CD4-positive, alpha-beta T cell treated with Interleukin-6 at 100 ng/mL for 8 hours (primary cell): ENCODE data around the gene FXYD6.
A peak's percentile ranks its signal among the peaks of the same experiment; 100 is the strongest.

Source experiments
- DNase-seq: peaks from one replicate; pipeline ENCODE4 v3.0.0-alpha.2; 2020; ENCODE audit warnings: mixed read lengths, low spot score

Gene FXYD6

GRCh38 chr11:117843666-117844484, 32.6 kb downstream of the FXYD6 start:
- peak; percentile 80 for DNase-seq

DNA sequence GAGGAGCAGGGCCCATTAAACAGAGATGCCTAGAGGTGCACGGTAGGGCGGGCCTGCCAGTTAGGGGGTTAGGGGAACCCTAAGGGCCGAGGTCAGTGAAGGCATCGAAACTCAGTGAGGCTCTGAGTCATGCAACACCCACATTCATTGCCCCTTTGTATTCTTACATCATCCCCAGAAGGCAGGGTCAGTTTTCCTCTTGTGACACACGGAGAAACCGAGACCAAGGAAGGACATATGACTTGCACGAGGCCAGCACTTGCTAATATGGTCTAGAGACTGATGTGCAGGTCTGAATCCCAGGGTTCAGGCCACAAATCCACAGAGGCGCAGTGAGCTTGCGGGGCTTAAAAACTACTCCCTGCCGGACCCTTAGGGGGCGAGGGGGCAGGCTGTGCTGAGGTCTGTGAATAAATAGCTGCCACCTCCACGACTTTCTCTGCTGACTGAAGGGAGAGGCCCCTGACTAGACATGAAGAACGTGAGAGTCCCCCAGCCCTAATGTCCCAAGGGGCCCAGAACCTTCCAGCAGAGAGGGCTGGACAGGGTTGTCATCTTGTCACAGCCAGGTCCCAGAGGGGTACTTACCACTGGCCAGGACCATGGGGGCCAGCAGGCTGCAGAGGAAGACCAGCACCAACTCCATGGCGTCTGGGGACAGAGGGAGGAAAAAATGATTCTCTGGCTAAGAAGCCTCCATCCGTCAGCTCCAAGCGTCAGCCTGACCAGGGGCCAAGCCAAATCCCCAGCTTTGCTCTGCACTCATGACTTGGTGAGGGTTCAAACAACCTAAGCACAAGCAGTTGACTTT, 34.1 kb downstream of the FXYD6 start:
- DNase-seq, result no peak

- DNase-seq, result no peak
Measured at GRCh38 chr11:117841551-117842031, 34.9 kb downstream of the FXYD6 start.

DNA sequence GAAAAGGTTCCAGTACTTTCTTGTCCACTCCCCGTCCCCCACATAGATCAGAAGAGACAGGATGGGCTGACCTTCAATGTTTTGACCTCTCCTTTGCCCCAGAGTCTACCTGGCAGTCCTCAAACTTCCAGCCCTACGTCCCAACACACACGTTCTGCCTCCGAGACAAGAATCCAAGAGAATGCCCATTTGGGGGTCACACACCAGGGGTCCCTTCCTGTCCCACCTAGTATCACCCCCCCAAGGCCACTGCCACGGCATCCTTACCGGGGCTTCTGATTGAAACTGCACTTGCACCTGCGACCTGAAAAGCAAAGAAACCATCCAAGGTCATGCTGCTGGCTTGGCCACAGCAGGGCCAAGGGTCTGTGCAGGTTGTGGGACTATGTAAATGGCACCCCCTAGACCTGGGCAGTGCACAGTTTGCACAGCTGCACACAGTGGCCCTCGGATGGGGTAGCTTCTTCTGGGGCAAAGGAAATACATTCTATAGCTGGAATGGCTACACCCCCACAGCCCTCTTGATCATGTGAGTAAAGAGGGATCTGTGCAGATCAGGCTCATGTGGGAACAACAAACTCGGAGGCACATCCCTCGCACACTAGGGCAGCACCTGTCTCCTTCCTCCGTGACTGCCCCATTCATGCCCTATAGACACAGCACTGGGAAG, 35.4 kb downstream of the FXYD6 start:
- no peak for DNase-seq

DNA sequence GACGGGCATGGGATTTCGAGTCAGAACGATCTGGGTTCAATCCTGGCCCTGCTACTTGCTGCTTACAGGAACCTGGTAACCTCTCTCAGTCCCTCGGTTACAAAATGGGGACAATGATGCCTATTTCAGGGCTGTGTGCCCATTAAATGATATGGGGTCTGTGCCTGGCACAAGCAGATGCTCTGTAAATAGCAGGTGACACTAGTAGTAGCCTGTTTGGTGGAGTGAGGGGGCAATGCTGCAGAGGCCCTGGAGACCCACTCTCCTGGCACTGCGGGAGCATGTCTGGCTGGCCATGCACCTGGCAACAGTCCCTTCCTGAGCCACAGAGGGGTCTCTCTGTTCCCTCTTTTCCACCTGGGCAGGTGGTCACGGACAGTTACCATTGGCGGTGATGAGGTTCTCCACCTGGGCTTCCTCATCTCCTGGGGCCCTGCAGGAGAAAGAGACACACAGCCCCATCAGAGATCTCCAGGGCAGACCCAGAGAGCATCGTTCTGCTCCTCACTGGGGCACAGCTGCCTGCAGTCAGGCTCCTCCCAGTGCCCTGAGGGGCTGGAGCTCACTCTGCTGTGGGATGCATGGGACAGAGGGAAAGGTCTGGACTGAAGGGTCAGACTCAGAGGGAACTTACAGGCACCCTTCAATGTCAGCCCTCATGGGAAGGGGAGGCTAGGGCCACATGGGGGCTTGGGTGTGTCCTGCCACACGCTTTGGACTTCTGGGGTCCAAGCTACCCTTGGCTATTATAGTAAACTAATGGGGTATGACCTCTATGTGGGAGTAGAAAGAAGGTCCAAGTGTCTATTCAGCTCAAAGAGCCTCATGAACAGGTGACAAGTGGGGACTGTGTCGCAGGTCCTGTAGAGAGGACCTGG, 36.3 kb downstream of the FXYD6 start:
- no peak for DNase-seq

DNA sequence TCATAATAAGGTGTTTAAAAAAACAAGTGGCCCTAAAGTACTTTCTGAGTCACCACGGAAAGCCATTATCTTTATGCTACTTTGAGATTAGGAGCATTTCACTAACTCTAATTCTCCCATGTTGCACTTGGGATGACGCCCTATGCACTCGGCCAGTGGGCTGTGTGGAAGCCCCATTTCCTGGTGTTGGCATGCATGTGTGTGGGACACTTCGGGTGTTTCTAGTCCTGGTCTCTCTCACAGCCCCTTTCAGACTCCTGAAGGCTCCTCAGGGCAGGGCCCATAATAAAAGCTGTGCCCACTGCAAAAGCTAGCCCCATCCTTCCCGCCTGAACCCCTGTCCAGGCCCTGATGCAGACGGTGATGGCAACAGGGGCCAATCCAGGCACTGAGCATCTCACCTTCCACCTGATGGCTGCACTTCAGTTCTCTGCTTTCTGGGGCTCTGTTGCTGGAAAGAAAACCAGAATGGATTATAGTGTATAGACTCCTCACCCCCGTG, 37.0 kb downstream of the FXYD6 start:
- no peak for DNase-seq

GRCh38 chr11:117838901-117839300, 37.6 kb downstream of the FXYD6 start:
- DNase-seq, result no peak

- no peak for DNase-seq
Measured at GRCh38 chr11:117837791-117838190, 38.7 kb downstream of the FXYD6 start.

DNA sequence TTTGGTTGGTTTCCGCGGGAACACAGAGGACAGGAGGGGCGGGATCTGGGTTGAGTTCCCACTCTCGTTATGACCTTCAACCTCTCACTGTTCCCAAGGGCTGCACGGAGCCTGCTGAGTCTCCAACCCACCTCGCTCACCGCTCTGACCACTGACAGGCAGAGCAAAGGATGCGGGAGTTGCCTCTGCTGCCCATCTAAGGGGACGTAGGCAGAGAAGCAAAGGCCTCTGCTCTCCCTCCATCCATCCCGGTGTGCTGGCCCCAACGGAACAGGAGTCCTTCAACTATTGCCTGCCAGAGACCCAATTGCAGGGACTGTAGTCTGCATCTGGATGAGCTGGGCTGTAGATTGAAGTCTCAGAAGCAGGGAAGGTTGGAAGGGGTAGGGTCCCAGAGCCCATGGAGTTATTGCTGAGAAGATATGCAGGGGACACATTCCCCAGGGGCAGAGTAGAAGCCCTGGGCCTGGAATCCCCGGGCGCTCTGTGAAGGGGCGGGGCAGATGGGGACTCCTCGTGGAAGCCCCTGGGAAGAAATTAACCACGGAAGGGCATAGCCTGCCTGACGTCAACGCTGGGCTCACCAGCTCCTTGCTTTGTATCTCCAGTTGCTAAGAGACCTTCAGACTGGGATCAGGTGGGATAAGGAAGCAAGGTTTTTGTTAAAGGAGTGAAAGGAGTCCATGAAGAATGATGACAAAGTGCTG, 39.2 kb downstream of the FXYD6 start:
- no peak for DNase-seq

GRCh38 chr11:117836077-117836960, 40.1 kb downstream of the FXYD6 start:
- DNase-seq, result no peak

- no peak for DNase-seq
Measured at GRCh38 chr11:117835576-117835975, 40.9 kb downstream of the FXYD6 start.

GRCh38 chr11:117834838-117835443, 41.5 kb downstream of the FXYD6 start:
- no peak for DNase-seq

- DNase-seq, result no peak
Measured at GRCh38 chr11:117834068-117834810, 42.2 kb downstream of the FXYD6 start.

DNA sequence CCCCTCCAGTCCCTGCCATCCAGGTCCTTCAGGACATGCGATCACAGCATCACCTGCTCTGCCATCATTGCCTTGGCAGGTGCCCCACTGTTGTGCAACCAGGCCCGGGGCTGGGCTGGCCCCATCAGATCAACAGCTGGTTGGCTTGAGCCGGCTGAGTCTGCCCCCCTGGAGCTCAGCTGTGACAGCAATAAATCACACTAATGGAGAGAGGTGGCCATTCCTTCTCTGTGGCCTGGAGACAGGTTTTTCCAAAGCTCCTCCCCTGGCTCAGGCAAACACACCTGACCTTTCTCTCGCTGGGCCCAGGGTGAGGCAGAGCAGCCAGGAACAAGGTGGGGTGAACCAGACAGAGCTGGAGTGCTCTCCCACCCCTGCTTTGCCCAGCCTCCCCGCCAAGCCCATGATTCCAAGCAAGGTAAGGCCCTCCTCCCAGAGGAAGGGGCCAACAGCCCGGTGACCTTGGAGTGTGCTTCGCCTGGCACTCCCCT, 43.0 kb downstream of the FXYD6 start:
- DNase-seq, result no peak

DNA sequence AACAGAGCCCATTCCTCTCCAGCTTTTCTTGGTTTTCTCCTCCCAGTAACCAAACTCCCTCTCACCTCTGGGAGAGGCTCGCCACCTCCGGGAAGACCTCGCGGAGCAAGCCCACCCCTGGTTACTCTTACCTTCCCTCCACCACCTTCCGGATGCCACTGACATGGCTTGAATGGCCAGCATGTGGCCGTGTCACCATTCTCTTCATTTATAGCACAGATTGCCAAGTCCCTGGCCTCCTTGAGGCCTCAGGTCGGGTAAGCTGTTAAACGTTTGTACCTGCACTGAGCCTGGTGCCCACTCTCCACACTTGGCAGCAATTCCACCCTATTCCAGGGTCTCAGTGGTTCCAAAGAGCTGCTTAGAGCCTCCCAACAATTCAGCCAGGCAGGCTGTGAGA, 43.9 kb downstream of the FXYD6 start:
- no peak for DNase-seq

GRCh38 chr11:117831661-117832415, 44.6 kb downstream of the FXYD6 start:
- DNase-seq, result no peak

- no peak for DNase-seq
Measured at GRCh38 chr11:117830674-117831351, 45.6 kb downstream of the FXYD6 start.
